Endodermal cell (in vitro differentiated cells): ENCODE measurements around the gene ERCC5. TPM values are rescaled to one million over a fixed set of nuclear protein-coding genes. Genes with fewer than 3 reads are reported as not detected.

Experiments
- DNase-seq: peaks from one replicate; pipeline ENCODE4 v3.0.0-alpha.2; 2017
- H3K27ac ChIP-seq: 2 replicates; pipeline ENCODE4 v1.5.1; 2013; ENCODE audit warnings: mild to moderate bottlenecking, low read depth, low read length, moderate library complexity
- H3K27me3 ChIP-seq: 2 replicates; pipeline ENCODE4 v1.6.1; 2013; ENCODE audit warnings: mild to moderate bottlenecking, low read length, moderate library complexity; ENCODE audit not compliant: insufficient read depth, control insufficient read depth, poor library complexity, severe bottlenecking
- H3K36me3 ChIP-seq: 2 replicates; pipeline ENCODE4 v1.7.0; 2013; ENCODE audit warnings: mild to moderate bottlenecking, low read length, moderate library complexity; ENCODE audit not compliant: control insufficient read depth, insufficient read depth
- H3K4me1 ChIP-seq: one replicate; pipeline ENCODE4 v1.7.0; 2013; ENCODE audit warnings: low read length; ENCODE audit not compliant: control insufficient read depth, insufficient read depth
- H3K4me3 ChIP-seq: 2 replicates; pipeline ENCODE4 v1.5.1; 2013; ENCODE audit warnings: mild to moderate bottlenecking, low read length, moderate library complexity
- H3K9ac ChIP-seq: 2 replicates; pipeline ENCODE4 v1.6.1; 2013; ENCODE audit warnings: mild to moderate bottlenecking, low read length, moderate library complexity; ENCODE audit not compliant: poor library complexity, severe bottlenecking; ENCODE audit errors: extremely low read depth
- H3K9me3 ChIP-seq: 2 replicates; pipeline ENCODE4 v1.6.1; 2013; ENCODE audit warnings: mild to moderate bottlenecking, low read length, moderate library complexity; ENCODE audit not compliant: control insufficient read depth
- H3K27ac Mint-ChIP-seq: 2 replicates; pipeline ENCODE4 v1.8.0; 2020; ENCODE audit warnings: mixed read lengths
- H3K27me3 Mint-ChIP-seq: 2 replicates; pipeline ENCODE4 v1.8.0; 2021; ENCODE audit warnings: mild to moderate bottlenecking, mixed read lengths; ENCODE audit not compliant: insufficient read depth
- H3K36me3 Mint-ChIP-seq: 2 replicates; pipeline ENCODE4 v1.8.0; 2020; ENCODE audit warnings: low read depth, mixed read lengths
- H3K4me1 Mint-ChIP-seq: 2 replicates; pipeline ENCODE4 v1.8.0; 2020; ENCODE audit warnings: mixed read lengths
- H3K4me3 Mint-ChIP-seq: 2 replicates; pipeline ENCODE4 v1.8.0; 2020; ENCODE audit warnings: mild to moderate bottlenecking, moderate library complexity, mixed read lengths
- H3K9me3 Mint-ChIP-seq: 2 replicates; pipeline ENCODE4 v1.8.0; 2020; ENCODE audit warnings: mild to moderate bottlenecking, mixed read lengths
- WGBS, 2 experiments: methylation state at CpG; one replicate each; pipeline versions ENCODE4 v1.1.5 to v1.1.7; 2013; ENCODE audit warnings: missing lambda C conversion rate in 2 of 2, mixed read lengths in 1 of 2; ENCODE audit not compliant: insufficient coverage in 1 of 2, insufficient read length in 1 of 2; 5-methylcytosine and 5-hydroxymethylcytosine counted together
- total RNA-seq, 2 donors: library from RNA; stranded (reverse); fragmentation: NEBNext Ultra II Directional in 1 of 2; extraction: Animal tissue kit (Norgen Biotek cat#: 25700) in 1 of 2; gene quantifications; 2 replicates in 1 of 2; 3 replicates in 1 of 2; pipeline ENCODE4 v1.2.1, GENCODE V29; 2021
- TF ChIP-seq, protein P1 (sequence below): fragments of 200-600 bp; sonication (generic); conservative IDR thresholded peaks from 2 replicates; pipeline ENCODE4 v1.5.0; 2021; ENCODE audit warnings: antibody characterized with exemption, mild to moderate bottlenecking

ERCC5 gene
- total RNA-seq, 2 donors from 2014 or later: 22.4 to 26.7 TPM

DNA sequence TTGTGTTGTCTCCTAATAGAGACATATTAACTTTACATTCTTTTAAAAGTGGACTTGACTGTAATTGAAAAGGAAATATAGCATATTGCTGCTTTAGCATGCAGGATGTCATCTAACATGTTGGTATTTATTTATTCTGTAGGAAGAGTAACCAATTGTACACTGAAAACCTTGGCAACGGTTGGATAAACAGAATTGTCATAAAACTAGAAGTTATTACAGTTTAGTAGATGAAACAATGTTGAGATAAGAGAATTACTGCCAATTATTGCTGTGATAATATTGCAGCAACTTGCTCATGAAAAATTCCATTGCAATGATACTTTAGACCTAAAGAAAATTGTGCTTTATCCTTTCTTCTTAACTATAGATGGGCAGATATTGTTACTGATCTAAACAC lies 7.6 kb upstream of the ERCC5 start:
- Histone ChIP-seq H3K9ac (no peak overlapping the region), H3K9me3 (no peaks in the 10 kb centered on the region), H3K4me3 (no peak overlapping the region), H3K27ac (no peak overlapping the region), H3K36me3 (peaks cover 14% of the 10 kb centered on the region), H3K27me3 (no peaks in the 10 kb centered on the region), H3K4me1 (no peaks in the 10 kb centered on the region)
- Mint-ChIP-seq H3K36me3 (peaks cover 22% of the 10 kb centered on the region), H3K4me3 (no peak overlapping the region), H3K27me3 (no peaks in the 10 kb centered on the region), H3K27ac (no peak overlapping the region), H3K4me1 (no peaks in the 10 kb centered on the region), H3K9me3 (no peaks in the 10 kb centered on the region)
- TF ChIP-seq, protein P1, sequence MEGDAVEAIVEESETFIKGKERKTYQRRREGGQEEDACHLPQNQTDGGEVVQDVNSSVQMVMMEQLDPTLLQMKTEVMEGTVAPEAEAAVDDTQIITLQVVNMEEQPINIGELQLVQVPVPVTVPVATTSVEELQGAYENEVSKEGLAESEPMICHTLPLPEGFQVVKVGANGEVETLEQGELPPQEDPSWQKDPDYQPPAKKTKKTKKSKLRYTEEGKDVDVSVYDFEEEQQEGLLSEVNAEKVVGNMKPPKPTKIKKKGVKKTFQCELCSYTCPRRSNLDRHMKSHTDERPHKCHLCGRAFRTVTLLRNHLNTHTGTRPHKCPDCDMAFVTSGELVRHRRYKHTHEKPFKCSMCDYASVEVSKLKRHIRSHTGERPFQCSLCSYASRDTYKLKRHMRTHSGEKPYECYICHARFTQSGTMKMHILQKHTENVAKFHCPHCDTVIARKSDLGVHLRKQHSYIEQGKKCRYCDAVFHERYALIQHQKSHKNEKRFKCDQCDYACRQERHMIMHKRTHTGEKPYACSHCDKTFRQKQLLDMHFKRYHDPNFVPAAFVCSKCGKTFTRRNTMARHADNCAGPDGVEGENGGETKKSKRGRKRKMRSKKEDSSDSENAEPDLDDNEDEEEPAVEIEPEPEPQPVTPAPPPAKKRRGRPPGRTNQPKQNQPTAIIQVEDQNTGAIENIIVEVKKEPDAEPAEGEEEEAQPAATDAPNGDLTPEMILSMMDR: no peak
- no peak for DNase-seq
- WGBS, 2 experiments: 96 to 100% methylated on average over 1 of the region's 1 CpG

DNA sequence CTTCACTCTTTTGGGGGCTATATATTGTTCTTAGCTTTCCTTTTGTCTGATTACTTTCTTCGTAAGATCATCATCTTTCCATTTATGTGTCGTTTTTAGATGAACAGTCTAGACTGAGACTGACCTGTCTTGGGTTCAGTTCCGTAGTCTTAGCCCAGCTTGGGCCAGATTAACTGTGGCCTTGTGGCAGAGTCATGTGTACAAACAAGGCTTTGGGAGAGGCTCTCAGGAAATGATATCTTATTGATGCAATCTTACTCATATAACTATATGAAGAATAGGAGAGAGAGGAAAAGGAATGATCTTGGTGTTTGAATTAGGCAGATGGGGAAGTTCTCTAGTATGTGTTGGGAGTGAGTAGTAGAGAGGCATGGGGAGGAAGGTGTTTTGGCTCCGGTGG lies 6.8 kb upstream of the ERCC5 start:
- Histone ChIP-seq H3K27ac (no peak overlapping the region), H3K9ac (no peak overlapping the region), H3K36me3 (peaks cover 14% of the 10 kb centered on the region), H3K4me3 (no peak overlapping the region), H3K27me3 (no peaks in the 10 kb centered on the region), H3K4me1 (no peaks in the 10 kb centered on the region), H3K9me3 (no peaks in the 10 kb centered on the region)
- Mint-ChIP-seq H3K4me3 (no peak overlapping the region), H3K9me3 (no peaks in the 10 kb centered on the region), H3K4me1 (no peaks in the 10 kb centered on the region), H3K27ac (no peak overlapping the region), H3K27me3 (no peaks in the 10 kb centered on the region), H3K36me3 (peaks cover 22% of the 10 kb centered on the region)
- 48% methylated on average over 4 of the region's 4 CpGs; no CpG with 5 or more reads in 1 of the 2 experiments for WGBS, 2 experiments
- DNase-seq: no peak
- TF ChIP-seq, protein P1: no peak

DNA sequence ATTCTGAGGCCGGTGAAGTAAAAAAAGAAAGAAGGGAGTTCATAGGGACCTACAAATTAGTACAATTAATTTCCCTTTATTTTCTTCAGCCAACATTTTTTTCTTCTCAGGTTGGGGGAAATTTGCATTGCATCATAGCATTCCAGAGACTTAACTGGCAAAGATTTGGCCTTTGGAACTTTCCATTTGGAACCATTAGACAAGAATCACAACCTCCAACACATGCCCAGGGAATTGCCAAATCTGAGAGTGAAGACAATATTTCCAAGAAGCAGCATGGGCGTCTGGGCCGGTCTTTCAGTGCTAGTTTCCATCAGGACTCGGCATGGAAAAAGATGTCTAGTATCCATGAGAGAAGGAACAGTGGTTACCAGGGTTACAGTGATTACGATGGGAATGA lies 6.4 kb upstream of the ERCC5 start:
- no peaks in the 10 kb centered on the region for H3K9me3 Mint-ChIP-seq
- WGBS, 2 experiments: 93 to 100% methylated on average over 3 to 5 of the region's 5 CpGs
- Histone ChIP-seq H3K27me3 (no peaks in the 10 kb centered on the region), H3K27ac (no peak overlapping the region), H3K4me1 (no peaks in the 10 kb centered on the region), H3K9me3 (no peaks in the 10 kb centered on the region), H3K4me3 (no peak overlapping the region), H3K9ac (no peak overlapping the region), H3K36me3 (peaks cover 14% of the 10 kb centered on the region)
- H3K36me3 Mint-ChIP-seq: peaks cover 21% of the 10 kb centered on the region
- H3K4me1 Mint-ChIP-seq: peaks cover under 1% of the 10 kb centered on the region
- no peaks in the 10 kb centered on the region for H3K27me3 Mint-ChIP-seq
- no peak overlapping the region for H3K4me3 Mint-ChIP-seq
- TF ChIP-seq, protein P1: no peak
- no peak for DNase-seq
- no peak overlapping the region for H3K27ac Mint-ChIP-seq
